Stomach (tissue), 9 donors: ENCODE measurements around the gene PFKFB3. TPM values are rescaled to one million over a fixed set of nuclear protein-coding genes. Genes with fewer than 3 reads are reported as not detected.
"Not testable (repeated sequence)": the region's sequence is repeated elsewhere in the genome, so short reads cannot be mapped to it uniquely, and the experiment has no call there.

Experiments used
- DNase-seq, 2 donors: peaks; one replicate each; pipeline versions ENCODE4 v3.0.0 to v3.0.0-alpha.2; 2013 to 2019
- H3K27ac ChIP-seq, 5 donors: fragments of 200-600 bp in 4 of 5; sonication (generic) in 4 of 5; one replicate each; pipeline ENCODE4 v1.5.1; 2013 to 2019; ENCODE audit warnings: mild to moderate bottlenecking in 1 of 5, moderate library complexity in 1 of 5
- H3K27me3 ChIP-seq, 3 donors: fragments of 200-600 bp; sonication (generic); one replicate each; pipeline ENCODE4 v1.5.1; 2017 to 2019; ENCODE audit warnings: mixed run types in 1 of 3
- H3K36me3 ChIP-seq, 4 donors: fragments of 200-600 bp; sonication (generic); 1 replicate in 3 of 4; 2 replicates in 1 of 4; pipeline ENCODE4 v1.5.1; 2016 to 2019
- H3K4me1 ChIP-seq, 4 donors: fragments of 200-600 bp; sonication (generic); one replicate each; pipeline ENCODE4 v1.5.1; 2016 to 2019
- H3K4me3 ChIP-seq, 4 donors: fragments of 200-600 bp; sonication (generic) in 3 of 4; one replicate each; pipeline ENCODE4 v1.5.1; 2016 to 2019; ENCODE audit warnings: mild to moderate bottlenecking in 1 of 4
- H3K9me3 ChIP-seq, 4 donors: fragments of 200-600 bp; sonication (generic); one replicate each; pipeline ENCODE4 v1.5.1; 2016 to 2019
- CTCF ChIP-seq, 7 experiments: fragments of 450-650 bp in 4 of 7; fragments of 200-600 bp in 3 of 7; sonication (generic) in 3 of 7; IDR thresholded peaks; one replicate each; pipeline ENCODE4 v1.5.1; 2016 to 2019; ENCODE audit warnings: antibody characterized with exemption in 7 of 7, control low read depth in 2 of 7, mild to moderate bottlenecking in 1 of 7
- EP300 ChIP-seq: sonication (generic); formaldehyde crosslinking; IDR thresholded peaks from one replicate; pipeline ENCODE4 v1.6.1; 2017; ENCODE audit warnings: antibody characterized with exemption
- POLR2A ChIP-seq, 4 donors: fragments of 450-650 bp; IDR thresholded peaks; one replicate each; pipeline ENCODE4 v1.6.1; 2016; ENCODE audit warnings: antibody characterized with exemption in 4 of 4, control low read depth in 2 of 4, mild to moderate bottlenecking in 1 of 4, moderate library complexity in 1 of 4
- POLR2AphosphoS5 ChIP-seq, 3 donors: sonication (generic); formaldehyde crosslinking; IDR thresholded peaks; one replicate each; pipeline ENCODE4 v1.6.1; 2016; ENCODE audit warnings: antibody characterized with exemption in 3 of 3
- WGBS, 5 donors: extraction: QIAGEN DNeasy Blood & Tissue Kit in 3 of 5; methylation state at CpG; one replicate each; pipeline versions ENCODE4 v1.1.5 to v1.1.7; 2013 to 2018; 5-methylcytosine and 5-hydroxymethylcytosine counted together
- intact Hi-C: fragments of 100-400 bp; cut with DNase I; formaldehyde crosslinking; loops from one replicate; pipeline ENCODE4 v1.15.1; 2023; ENCODE audit warnings: low total_unique reads
- polyA plus RNA-seq, 3 donors: library from polyadenylated mRNA; stranded (reverse); fragments of 200-250 nt; gene quantifications; one replicate each; pipeline ENCODE4 v1.2.3, GENCODE V29; 2013
- total RNA-seq, 5 donors: library from RNA; depleted of rRNA; stranded (reverse); fragments of >200 nt; gene quantifications; one replicate each; pipeline versions ENCODE4 v1.1.0 to v1.2.3, GENCODE V29; 2014 to 2016
- donor health status: healthy with polysubstance abuse.
- donor health status: Bipolar disorder and iron deficiency.
- donor health status: healthy.

PFKFB3 gene
- total and polyA plus RNA-seq, 8 donors, result 17.7 to 199 (median 38.0) TPM

GRCh38 chr10:6182454-6183098 lies 20.2 kb upstream of the PFKFB3 start:
- Histone ChIP-seq H3K27ac (peak overlapping the region in 1 of 5 donors; percentile 16), H3K36me3 (no peaks in the 10 kb centered on the region), H3K4me3 (no peak overlapping the region), H3K9me3 (no peaks in the 10 kb centered on the region), H3K4me1 (peaks cover 9 to 38% (median 21%) of the 10 kb centered on the region in 4 donors), H3K27me3 (no peaks in the 10 kb centered on the region)
- DNase-seq, result no peak
- intact Hi-C loops, result no loop called here
- WGBS, 5 donors, result 53 to 77% (median 58%) methylated on average over 8 to 16 of the region's 16 CpGs
- no peak for TF ChIP-seq POLR2A (IDR thresholded peaks at IDR 0.05)
- no peak for TF ChIP-seq EP300
- TF ChIP-seq CTCF (IDR thresholded peaks at IDR 0.05), result no peak
- no peak for TF ChIP-seq POLR2AphosphoS5 (IDR thresholded peaks at IDR 0.05)

GRCh38 chr10:6185039-6185716 lies 17.6 kb upstream of the PFKFB3 start:
- 85 to 90% (median 85%) methylated on average over 17 to 18 of the region's 18 CpGs for WGBS, 5 donors
- DNase-seq, result no peak
- H3K4me1 ChIP-seq, result peaks cover 9 to 16% (median 14%) of the 10 kb centered on the region in 4 donors
- H3K27me3 ChIP-seq, result no peaks in the 10 kb centered on the region
- TF ChIP-seq EP300 (no peak), CTCF (IDR thresholded peaks at IDR 0.05) (no peak), POLR2A (IDR thresholded peaks at IDR 0.05) (no peak), POLR2AphosphoS5 (IDR thresholded peaks at IDR 0.05) (no peak)
- no peak overlapping the region for H3K4me3 ChIP-seq
- intact Hi-C loops, result no loop called here
- no peak overlapping the region for H3K27ac ChIP-seq
- no peaks in the 10 kb centered on the region for H3K9me3 ChIP-seq
- no peaks in the 10 kb centered on the region for H3K36me3 ChIP-seq

- Histone ChIP-seq H3K4me1 (peaks cover 16 to 27% (median 25%) of the 10 kb centered on the region in 4 donors), H3K36me3 (no peaks in the 10 kb centered on the region), H3K4me3 (no peak overlapping the region), H3K27ac (no peak overlapping the region), H3K9me3 (no peaks in the 10 kb centered on the region), H3K27me3 (no peaks in the 10 kb centered on the region)
- no peak for TF ChIP-seq POLR2AphosphoS5 (IDR thresholded peaks at IDR 0.05)
- WGBS, 5 donors, result 86 to 97% (median 94%) methylated on average over 9 of the region's 9 CpGs
- intact Hi-C loops, result no loop called here
- DNase-seq, result no peak
Observed at GRCh38 chr10:6186894-6187256, 15.9 kb upstream of the PFKFB3 start.

GRCh38 chr10:6187278-6187677 lies 15.5 kb upstream of the PFKFB3 start:
- WGBS, 5 donors, result 84 to 91% (median 85%) methylated on average over 6 of the region's 6 CpGs
- TF ChIP-seq POLR2AphosphoS5 (IDR thresholded peaks at IDR 0.05) (no peak), POLR2A (IDR thresholded peaks at IDR 0.05) (no peak), CTCF (IDR thresholded peaks at IDR 0.05) (no peak), EP300 (no peak)
- intact Hi-C loops, result no loop called here
- no peaks in the 10 kb centered on the region for H3K9me3 ChIP-seq
- H3K4me1 ChIP-seq, result peaks cover 17 to 27% (median 23%) of the 10 kb centered on the region in 4 donors
- no peak for DNase-seq
- no peak overlapping the region for H3K27ac ChIP-seq
- H3K27me3 ChIP-seq, result no peaks in the 10 kb centered on the region
- H3K4me3 ChIP-seq, result no peak overlapping the region
- H3K36me3 ChIP-seq, result no peaks in the 10 kb centered on the region

- intact Hi-C loops, H3K4me3 ChIP-seq, H3K9me3 ChIP-seq, H3K27me3 ChIP-seq, H3K36me3 ChIP-seq, DNase-seq, H3K27ac ChIP-seq: not testable (repeated sequence)
- WGBS, 5 donors, result 73 to 82% (median 81%) methylated on average over 9 of the region's 9 CpGs
- H3K4me1 ChIP-seq, result peaks cover 17 to 35% (median 26%) of the 10 kb centered on the region in 4 donors
Observed at GRCh38 chr10:6190033-6190432, 12.7 kb upstream of the PFKFB3 start.
